ENCODE measurements around the gene ERO1B. TPM values are rescaled to one million over a fixed set of nuclear protein-coding genes. Genes with fewer than 3 reads are reported as not detected.

Gene ERO1B
- total and polyA plus RNA-seq, 2 of the 4 experiments (the other 2 are of a cell fraction) = 0.54 to 0.60 TPM

DNA sequence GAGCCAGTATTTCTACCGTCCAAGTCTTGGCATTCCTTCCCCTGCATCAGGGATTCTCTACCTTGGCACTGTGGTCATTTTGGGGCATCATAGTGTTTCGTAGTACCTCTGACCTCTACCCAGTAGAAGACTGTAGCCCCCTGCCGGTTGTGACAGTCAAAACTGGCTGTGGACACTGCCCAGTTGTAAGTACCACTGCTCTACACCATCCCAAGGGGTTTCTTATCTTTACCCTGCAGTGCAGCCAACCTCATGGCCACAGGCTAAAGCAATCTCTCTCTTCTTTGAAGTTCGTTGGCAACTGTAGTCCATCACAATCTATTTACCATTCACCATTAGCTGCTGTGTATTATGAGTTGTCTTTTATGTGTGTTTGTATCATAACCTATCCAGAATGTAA is 29.3 kb upstream of the ERO1B start:
- ChIA-PET CTCF (no interaction called here), POLR2A (ENCODE audit: unreplicated experiment) (no interaction called here)
- Histone ChIP-seq H3K18ac (ENCODE audit: low read depth, low read length) (no peak overlapping the region), H3K27ac (ENCODE audit: insufficient read depth, low read length) (no peak overlapping the region), H4K8ac (ENCODE audit: low read depth in 2 of 2, low read length in 2 of 2) (no peak overlapping the region), H2BK20ac (ENCODE audit: low read depth, low read length) (no peak overlapping the region), H4K91ac (ENCODE audit: insufficient read depth, low read depth, low read length) (no peak overlapping the region), H3K36me3 (ENCODE audit: control insufficient read depth, insufficient read depth, low read length) (no peaks in the 10 kb centered on the region), H3K23ac (ENCODE audit: low read depth, low read length) (no peak overlapping the region), H2AK9ac (replicated peaks; ENCODE audit: low read depth, low read length, poor library complexity) (no peak overlapping the region), H3K9me3 (ENCODE audit: control insufficient read depth, insufficient read depth, low read length) (no peaks in the 10 kb centered on the region), H2BK15ac (ENCODE audit: low read depth, low read length) (no peak overlapping the region), H2BK5ac (ENCODE audit: low read depth, low read length, poor library complexity, severe bottlenecking) (no peak overlapping the region), H3K9ac (ENCODE audit: low read depth, low read length) (no peak overlapping the region), H2BK120ac (ENCODE audit: low read depth, low read length) (no peak overlapping the region), H3K4me3 (ENCODE audit: insufficient read depth, low read depth, low read length) (no peak overlapping the region), H3K4me1 (ENCODE audit: control insufficient read depth, insufficient read depth, low read length) (no peaks in the 10 kb centered on the region), H3K27me3 (ENCODE audit: control insufficient read depth, insufficient read depth, low read length) (no peaks in the 10 kb centered on the region), H3K9me1 (ENCODE audit: insufficient read depth, low read length) (no peaks in the 10 kb centered on the region), H4K20me1 (ENCODE audit: insufficient read depth, low read length) (no peaks in the 10 kb centered on the region), H3K79me1 (ENCODE audit: low read depth in 1 of 2, low read length in 2 of 2) (no peaks in the 10 kb centered on the region), H3K56ac (ENCODE audit: extremely low read depth, insufficient read depth, low read length) (no peak overlapping the region), H3K4me2 (ENCODE audit: low read depth, low read length) (no peak overlapping the region), H2AFZ (replicated peaks; ENCODE audit: low read length, poor library complexity) (no peak overlapping the region), H2AK5ac (ENCODE audit: low read depth, low read length) (no peak overlapping the region), H3K14ac (replicated peaks; ENCODE audit: low read depth, low read length) (no peak overlapping the region), H4K5ac (ENCODE audit: low read depth, low read length) (no peak overlapping the region), H3K4ac (ENCODE audit: low read depth, low read length) (no peak overlapping the region)
- BruUV-seq (replicated peaks) = no TSS peak
- DNase-seq (no peak), ATAC-seq (ENCODE audit: low read depth) (no peak)
- intact Hi-C loops (cut with micrococcal nuclease) (no loop called here), in situ Hi-C loops (cut with MboI; ENCODE audit: low sequenced_read_pairs) (no loop called here), dilution Hi-C loops (cut with HindIII; ENCODE audit: low sequenced_read_pairs, unreplicated experiment) (no loop called here)
- 0% methylated on average over 1 of the region's 4 CpGs; no CpG with 5 or more reads in 1 of the 2 experiments for WGBS, 2 experiments (ENCODE audit: extremely low coverage in 2 of 2, insufficient read length in 1 of 2)
- no peak for TF ChIP-seq RAD21 (IDR thresholded peaks at IDR 0.05; ENCODE audit: low read length)
- no peak for TF ChIP-seq MXI1 (IDR thresholded peaks at IDR 0.05; ENCODE audit: borderline replicate concordance, low read depth, low read length)
- no peak for TF ChIP-seq CEBPB (IDR thresholded peaks at IDR 0.05; ENCODE audit: low read depth, low read length)
- TF ChIP-seq, protein P1, sequence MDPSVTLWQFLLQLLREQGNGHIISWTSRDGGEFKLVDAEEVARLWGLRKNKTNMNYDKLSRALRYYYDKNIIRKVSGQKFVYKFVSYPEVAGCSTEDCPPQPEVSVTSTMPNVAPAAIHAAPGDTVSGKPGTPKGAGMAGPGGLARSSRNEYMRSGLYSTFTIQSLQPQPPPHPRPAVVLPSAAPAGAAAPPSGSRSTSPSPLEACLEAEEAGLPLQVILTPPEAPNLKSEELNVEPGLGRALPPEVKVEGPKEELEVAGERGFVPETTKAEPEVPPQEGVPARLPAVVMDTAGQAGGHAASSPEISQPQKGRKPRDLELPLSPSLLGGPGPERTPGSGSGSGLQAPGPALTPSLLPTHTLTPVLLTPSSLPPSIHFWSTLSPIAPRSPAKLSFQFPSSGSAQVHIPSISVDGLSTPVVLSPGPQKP (IDR thresholded peaks at IDR 0.05; ENCODE audit: borderline replicate concordance, low read depth, low read length) = no peak
- TF ChIP-seq RFX5 (IDR thresholded peaks at IDR 0.05; ENCODE audit: low read depth, low read length) = no peak
- no peak for TF ChIP-seq POLR2A (IDR thresholded peaks at IDR 0.05; ENCODE audit: low read depth, low read length)
- no peak for TF ChIP-seq NFE2L2 (IDR thresholded peaks at IDR 0.05; ENCODE audit: low read depth, low read length)
- TF ChIP-seq MAFK (IDR thresholded peaks at IDR 0.05; ENCODE audit: low read depth, low read length) = no peak
- TF ChIP-seq SMC3 (IDR thresholded peaks at IDR 0.05; ENCODE audit: low read depth, low read length) = no peak
- TF ChIP-seq FOS (IDR thresholded peaks at IDR 0.05; ENCODE audit: low read depth, low read length) = no peak
- no peak for TF ChIP-seq BHLHE40 (IDR thresholded peaks at IDR 0.05; ENCODE audit: low read depth, low read length)
- TF ChIP-seq, protein P2, sequence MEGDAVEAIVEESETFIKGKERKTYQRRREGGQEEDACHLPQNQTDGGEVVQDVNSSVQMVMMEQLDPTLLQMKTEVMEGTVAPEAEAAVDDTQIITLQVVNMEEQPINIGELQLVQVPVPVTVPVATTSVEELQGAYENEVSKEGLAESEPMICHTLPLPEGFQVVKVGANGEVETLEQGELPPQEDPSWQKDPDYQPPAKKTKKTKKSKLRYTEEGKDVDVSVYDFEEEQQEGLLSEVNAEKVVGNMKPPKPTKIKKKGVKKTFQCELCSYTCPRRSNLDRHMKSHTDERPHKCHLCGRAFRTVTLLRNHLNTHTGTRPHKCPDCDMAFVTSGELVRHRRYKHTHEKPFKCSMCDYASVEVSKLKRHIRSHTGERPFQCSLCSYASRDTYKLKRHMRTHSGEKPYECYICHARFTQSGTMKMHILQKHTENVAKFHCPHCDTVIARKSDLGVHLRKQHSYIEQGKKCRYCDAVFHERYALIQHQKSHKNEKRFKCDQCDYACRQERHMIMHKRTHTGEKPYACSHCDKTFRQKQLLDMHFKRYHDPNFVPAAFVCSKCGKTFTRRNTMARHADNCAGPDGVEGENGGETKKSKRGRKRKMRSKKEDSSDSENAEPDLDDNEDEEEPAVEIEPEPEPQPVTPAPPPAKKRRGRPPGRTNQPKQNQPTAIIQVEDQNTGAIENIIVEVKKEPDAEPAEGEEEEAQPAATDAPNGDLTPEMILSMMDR (conservative IDR thresholded peaks at IDR 0.05; ENCODE audit: low read depth, low read length) = no peak
- no peak for TF ChIP-seq RCOR1 (IDR thresholded peaks at IDR 0.05; ENCODE audit: insufficient replicate concordance, low read length)
- no peak for TF ChIP-seq CHD1 (IDR thresholded peaks at IDR 0.05; ENCODE audit: low read depth, low read length)
- no peak for TF ChIP-seq MAZ (IDR thresholded peaks at IDR 0.05; ENCODE audit: borderline replicate concordance, low read depth, low read length)
- TF ChIP-seq, protein P3, sequence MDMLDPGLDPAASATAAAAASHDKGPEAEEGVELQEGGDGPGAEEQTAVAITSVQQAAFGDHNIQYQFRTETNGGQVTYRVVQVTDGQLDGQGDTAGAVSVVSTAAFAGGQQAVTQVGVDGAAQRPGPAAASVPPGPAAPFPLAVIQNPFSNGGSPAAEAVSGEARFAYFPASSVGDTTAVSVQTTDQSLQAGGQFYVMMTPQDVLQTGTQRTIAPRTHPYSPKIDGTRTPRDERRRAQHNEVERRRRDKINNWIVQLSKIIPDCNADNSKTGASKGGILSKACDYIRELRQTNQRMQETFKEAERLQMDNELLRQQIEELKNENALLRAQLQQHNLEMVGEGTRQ (IDR thresholded peaks at IDR 0.05; ENCODE audit: low read depth, low read length) = no peak
